ENCODE data around the gene JAM2.

GRCh38 chr21:25708467-25709065 lies 69.5 kb downstream of the JAM2 start:
- TF ChIP-seq, protein P1, sequence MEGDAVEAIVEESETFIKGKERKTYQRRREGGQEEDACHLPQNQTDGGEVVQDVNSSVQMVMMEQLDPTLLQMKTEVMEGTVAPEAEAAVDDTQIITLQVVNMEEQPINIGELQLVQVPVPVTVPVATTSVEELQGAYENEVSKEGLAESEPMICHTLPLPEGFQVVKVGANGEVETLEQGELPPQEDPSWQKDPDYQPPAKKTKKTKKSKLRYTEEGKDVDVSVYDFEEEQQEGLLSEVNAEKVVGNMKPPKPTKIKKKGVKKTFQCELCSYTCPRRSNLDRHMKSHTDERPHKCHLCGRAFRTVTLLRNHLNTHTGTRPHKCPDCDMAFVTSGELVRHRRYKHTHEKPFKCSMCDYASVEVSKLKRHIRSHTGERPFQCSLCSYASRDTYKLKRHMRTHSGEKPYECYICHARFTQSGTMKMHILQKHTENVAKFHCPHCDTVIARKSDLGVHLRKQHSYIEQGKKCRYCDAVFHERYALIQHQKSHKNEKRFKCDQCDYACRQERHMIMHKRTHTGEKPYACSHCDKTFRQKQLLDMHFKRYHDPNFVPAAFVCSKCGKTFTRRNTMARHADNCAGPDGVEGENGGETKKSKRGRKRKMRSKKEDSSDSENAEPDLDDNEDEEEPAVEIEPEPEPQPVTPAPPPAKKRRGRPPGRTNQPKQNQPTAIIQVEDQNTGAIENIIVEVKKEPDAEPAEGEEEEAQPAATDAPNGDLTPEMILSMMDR (IDR thresholded peaks at IDR 0.05), result peak; percentile 58 to 77 (median 65)
- no peak for TF ChIP-seq POLR2A (IDR thresholded peaks at IDR 0.05)
